GM18498 (cell line): Measurements from ENCODE around the gene KANSL1.
"Not testable (repeated sequence)": the region's sequence is repeated elsewhere in the genome, so short reads cannot be mapped to it uniquely, and the experiment has no call there.

ENCODE experiments used
- ATAC-seq: cut with Tn5 transposase; IDR thresholded peaks from one replicate; pipeline ENCODE4 v1.9.1; 2021; ENCODE audit warnings: mild to moderate bottlenecking, moderate library complexity; ENCODE audit not compliant: unreplicated experiment

The KANSL1 gene

GRCh38 chr17:46025510-46026165 lies 167.6 kb downstream of the KANSL1 start:
- ATAC-seq, result no peak

- no peak for ATAC-seq
These were observed 168.2 kb downstream of the KANSL1 start for GRCh38 chr17:46025060-46025459.

GRCh38 chr17:46024590-46024989 lies 168.6 kb downstream of the KANSL1 start:
- no peak for ATAC-seq

GRCh38 chr17:46023783-46024388 lies 169.3 kb downstream of the KANSL1 start:
- ATAC-seq, result no peak

- not testable (repeated sequence) for ATAC-seq
These were observed 169.9 kb downstream of the KANSL1 start for GRCh38 chr17:46023366-46023765.

- ATAC-seq, result no peak
These were observed 172.2 kb downstream of the KANSL1 start for GRCh38 chr17:46020998-46021397.

- ATAC-seq, result peak; percentile 87
These were observed 173.0 kb downstream of the KANSL1 start for GRCh38 chr17:46020023-46020761.

GRCh38 chr17:46019408-46019925 lies 173.8 kb downstream of the KANSL1 start:
- not testable (repeated sequence) for ATAC-seq

- ATAC-seq, result no peak
These were observed 179.6 kb downstream of the KANSL1 start for GRCh38 chr17:46013502-46014165.

GRCh38 chr17:46013127-46013501 lies 180.1 kb downstream of the KANSL1 start:
- ATAC-seq, result no peak

- ATAC-seq, result no peak
These were observed 180.6 kb downstream of the KANSL1 start for GRCh38 chr17:46012506-46013079.

GRCh38 chr17:46011711-46012505 lies 181.3 kb downstream of the KANSL1 start:
- ATAC-seq, result no peak

- ATAC-seq, result no peak
These were observed 182.5 kb downstream of the KANSL1 start for GRCh38 chr17:46010597-46011186.

GRCh38 chr17:46009681-46010596 lies 183.3 kb downstream of the KANSL1 start:
- no peak for ATAC-seq

GRCh38 chr17:46008591-46008990 lies 184.6 kb downstream of the KANSL1 start:
- ATAC-seq, result no peak

GRCh38 chr17:46007461-46007965 lies 185.7 kb downstream of the KANSL1 start:
- ATAC-seq, result no peak

GRCh38 chr17:46006082-46006481 lies 187.1 kb downstream of the KANSL1 start:
- not testable (repeated sequence) for ATAC-seq

GRCh38 chr17:46003907-46004748 lies 189.1 kb downstream of the KANSL1 start:
- ATAC-seq, result no peak
